HEK293T (cell line): ENCODE data around the gene ZMIZ1.

Experiments
- CTCF ChIA-PET: fragments of 350-600 bp; formaldehyde crosslinking; extraction: SDS; loops from one replicate; lab custom pipeline; 2021; ENCODE audit warnings: antibody characterized with exemption, inconsistent platforms; lab: Yijun Ruan, JAX
- POLR2A ChIA-PET: fragments of 350-600 bp; formaldehyde crosslinking; extraction: SDS; loops from one replicate; lab custom pipeline; 2020; ENCODE audit warnings: antibody characterized with exemption, inconsistent platforms; lab: Yijun Ruan, JAX
- DNase-seq: peaks from one replicate; pipeline ENCODE4 v3.0.0; 2012; ENCODE audit warnings: mixed read lengths; ENCODE audit errors: extremely low spot score
- ARNT ChIP-seq: fragments of 450-650 bp; IDR thresholded peaks from 2 replicates; pipeline ENCODE4 v1.6.1; 2017; ENCODE audit warnings: mild to moderate bottlenecking
- BHLHE40 ChIP-seq: fragments of 450-650 bp; IDR thresholded peaks from 2 replicates; pipeline ENCODE4 v1.6.1; 2016; ENCODE audit warnings: mild to moderate bottlenecking, moderate library complexity, borderline replicate concordance
- CTBP1 ChIP-seq: fragments of 450-650 bp; IDR thresholded peaks from 2 replicates; pipeline ENCODE4 v1.6.1; 2016; ENCODE audit warnings: borderline replicate concordance
- ELF4 ChIP-seq: fragments of 450-650 bp; IDR thresholded peaks from 2 replicates; pipeline ENCODE4 v1.6.1; 2017; ENCODE audit warnings: antibody characterized with exemption
- FOXA1 ChIP-seq: fragments of 450-650 bp; IDR thresholded peaks from 2 replicates; pipeline ENCODE4 v1.6.1; 2016; ENCODE audit warnings: mild to moderate bottlenecking
- FOXK2 ChIP-seq: fragments of 450-650 bp; IDR thresholded peaks from 2 replicates; pipeline ENCODE4 v1.6.1; 2016; ENCODE audit warnings: mild to moderate bottlenecking
- FOXM1 ChIP-seq: fragments of 450-650 bp; IDR thresholded peaks from 2 replicates; pipeline ENCODE4 v1.6.1; 2017; ENCODE audit warnings: mild to moderate bottlenecking, borderline replicate concordance
- HDGF ChIP-seq: fragments of 450-650 bp; IDR thresholded peaks from 2 replicates; pipeline ENCODE4 v1.6.1; 2017; ENCODE audit warnings: antibody characterized with exemption, borderline replicate concordance
- L3MBTL2 ChIP-seq: fragments of 450-650 bp; conservative IDR thresholded peaks from 2 replicates; pipeline ENCODE4 v1.6.1; 2016; ENCODE audit warnings: mild to moderate bottlenecking
- LEF1 ChIP-seq: fragments of 450-650 bp; IDR thresholded peaks from 2 replicates; pipeline ENCODE4 v1.6.1; 2017; ENCODE audit warnings: mild to moderate bottlenecking, borderline replicate concordance
- NFRKB ChIP-seq: fragments of 450-650 bp; IDR thresholded peaks from 2 replicates; pipeline ENCODE4 v1.6.1; 2016; ENCODE audit warnings: mild to moderate bottlenecking, moderate library complexity
- PKNOX1 ChIP-seq: fragments of 450-650 bp; IDR thresholded peaks from 2 replicates; pipeline ENCODE4 v1.6.1; 2016
- SP1 ChIP-seq: fragments of 450-650 bp; IDR thresholded peaks from 2 replicates; pipeline ENCODE4 v1.6.1; 2017
- SUZ12 ChIP-seq: fragments of 450-650 bp; IDR thresholded peaks from 2 replicates; pipeline ENCODE4 v1.6.1; 2016; ENCODE audit warnings: mild to moderate bottlenecking
- TARDBP ChIP-seq: fragments of 450-650 bp; IDR thresholded peaks from 2 replicates; pipeline ENCODE4 v1.6.1; 2016
- ZNF384 ChIP-seq: fragments of 450-650 bp; IDR thresholded peaks from 2 replicates; pipeline ENCODE4 v1.6.1; 2016

The ZMIZ1 gene

GRCh38 chr10:79313911-79314439 is 245.2 kb downstream of the ZMIZ1 start:
- no peak for DNase-seq
- POLR2A ChIA-PET: no interaction called here
- TF ChIP-seq TARDBP (no peak), SUZ12 (no peak), SP1 (no peak), LEF1 (no peak), FOXM1 (no peak), FOXK2 (no peak), L3MBTL2 (no peak)
- CTCF ChIA-PET: no interaction called here

GRCh38 chr10:79314761-79315601 is 246.2 kb downstream of the ZMIZ1 start:
- DNase-seq: no peak
- ChIA-PET POLR2A (no interaction called here), CTCF (interaction anchor here (0.7 kb wide), 1 partner anchor 42 kb away, joined by 3 read pairs; no protein-coding TSS in a partner anchor)
- TF ChIP-seq ARNT (no peak), PKNOX1 (no peak), NFRKB (no peak), SP1 (no peak), TARDBP (no peak), FOXK2 (no peak), SUZ12 (no peak), ZNF384 (no peak), ELF4 (no peak), LEF1 (no peak), CTBP1 (no peak), FOXM1 (no peak), L3MBTL2 (no peak), BHLHE40 (no peak), FOXA1 (no peak), HDGF (no peak)

GRCh38 chr10:79315602-79315920 is 246.8 kb downstream of the ZMIZ1 start:
- DNase-seq: no peak
- ChIA-PET POLR2A (no interaction called here), CTCF (interaction anchor here (0.7 kb wide), 1 partner anchor 43 kb away, joined by 3 read pairs; no protein-coding TSS in a partner anchor)
- TF ChIP-seq CTBP1: no peak
- TF ChIP-seq HDGF: no peak
- no peak for TF ChIP-seq ARNT
- TF ChIP-seq LEF1: no peak
- TF ChIP-seq TARDBP: no peak
- TF ChIP-seq NFRKB: no peak
- TF ChIP-seq ZNF384: no peak
- TF ChIP-seq L3MBTL2: no peak
- TF ChIP-seq BHLHE40: no peak

DNA sequence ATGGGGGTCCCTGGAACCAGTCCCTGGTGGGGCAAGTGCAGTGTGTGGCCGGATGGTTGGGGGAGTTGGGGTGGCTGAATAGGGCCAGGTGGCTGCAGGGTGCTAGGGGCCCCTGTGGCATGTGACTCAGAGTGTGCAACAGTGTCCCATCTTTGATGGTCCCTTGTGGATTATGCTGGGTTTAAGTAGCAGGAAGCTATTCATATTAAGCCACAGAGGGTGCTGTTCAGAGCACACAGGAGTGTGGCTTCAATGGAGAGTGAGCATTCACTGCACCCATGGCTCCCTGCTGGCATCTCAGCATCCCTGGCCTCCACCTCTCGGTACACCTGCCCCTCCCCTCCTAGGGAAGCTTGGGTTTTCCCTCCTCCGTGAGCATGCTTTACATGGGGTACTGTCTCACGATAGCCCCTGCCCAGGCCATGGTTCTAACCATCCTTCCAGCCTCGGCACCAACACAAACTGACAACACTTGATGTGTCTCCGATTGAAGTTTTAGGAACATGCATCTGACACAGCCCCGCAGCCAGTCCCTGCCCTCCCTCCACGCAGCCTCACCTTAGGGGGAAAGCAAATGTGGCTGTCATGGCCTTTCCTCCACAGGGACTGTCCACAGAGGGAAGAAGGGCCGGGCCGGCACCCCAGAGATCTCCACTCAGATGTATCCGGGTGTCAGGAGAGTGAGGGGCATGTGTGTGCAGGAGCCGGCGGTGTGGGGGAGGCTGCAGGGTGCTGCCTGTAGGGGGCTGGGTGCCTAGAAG is 248.1 kb downstream of the ZMIZ1 start:
- ChIA-PET POLR2A (no interaction called here), CTCF (no interaction called here)
- DNase-seq: no peak

GRCh38 chr10:79318369-79318768 is 249.6 kb downstream of the ZMIZ1 start:
- POLR2A ChIA-PET: interaction anchor here (0.8 kb wide), 1 partner anchor 26 kb away, joined by 3 read pairs; no protein-coding TSS in a partner anchor
- CTCF ChIA-PET: no interaction called here
- TF ChIP-seq SP1: no peak
- no peak for DNase-seq

More for the DNA sequence above, 248.1 kb downstream of the ZMIZ1 start:
- TF ChIP-seq ZNF384 (no peak), CTBP1 (no peak), SUZ12 (no peak), SP1 (no peak), LEF1 (no peak), BHLHE40 (no peak), ELF4 (no peak), NFRKB (no peak), FOXK2 (no peak), HDGF (no peak)

GRCh38 chr10:79319115-79319771 is 250.5 kb downstream of the ZMIZ1 start:
- no peak for DNase-seq
- no peak for TF ChIP-seq LEF1
- no peak for TF ChIP-seq TARDBP
- CTCF ChIA-PET: no interaction called here
- POLR2A ChIA-PET: no interaction called here

GRCh38 chr10:79320316-79320715 is 251.6 kb downstream of the ZMIZ1 start:
- POLR2A ChIA-PET: no interaction called here
- CTCF ChIA-PET: no interaction called here
- TF ChIP-seq ARNT: no peak
- TF ChIP-seq ZNF384: no peak
- TF ChIP-seq FOXA1: no peak
- no peak for TF ChIP-seq FOXM1
- no peak for TF ChIP-seq HDGF
- TF ChIP-seq FOXK2: no peak
- TF ChIP-seq NFRKB: no peak
- no peak for TF ChIP-seq SUZ12
- no peak for TF ChIP-seq PKNOX1
- no peak for TF ChIP-seq CTBP1
- no peak for TF ChIP-seq L3MBTL2
- DNase-seq: no peak
